Astrocyte of the cerebellum (primary cell): ENCODE results near the gene S100A10.

Source experiments
- DNase-seq: peaks from one replicate; pipeline ENCODE4 v3.0.0-alpha.2; 2011; ENCODE audit warnings: low read depth
- H3K4me3 ChIP-seq: 2 replicates; pipeline ENCODE4 v1.5.1; 2011; ENCODE audit warnings: mild to moderate bottlenecking, low read depth, low read length, moderate library complexity
- in situ Hi-C: cut with HindIII; loops from 2 replicates; pipeline ENCODE4 v1.10.0; 2017; ENCODE audit warnings: low sequenced_read_pairs
- TF ChIP-seq, protein P1 (sequence below): IDR thresholded peaks from 2 replicates; pipeline ENCODE4 v1.5.1; 2012; ENCODE audit warnings: low read length, low read depth, moderate library complexity, mild to moderate bottlenecking; ENCODE audit errors: missing control alignments

Gene S100A10

DNA sequence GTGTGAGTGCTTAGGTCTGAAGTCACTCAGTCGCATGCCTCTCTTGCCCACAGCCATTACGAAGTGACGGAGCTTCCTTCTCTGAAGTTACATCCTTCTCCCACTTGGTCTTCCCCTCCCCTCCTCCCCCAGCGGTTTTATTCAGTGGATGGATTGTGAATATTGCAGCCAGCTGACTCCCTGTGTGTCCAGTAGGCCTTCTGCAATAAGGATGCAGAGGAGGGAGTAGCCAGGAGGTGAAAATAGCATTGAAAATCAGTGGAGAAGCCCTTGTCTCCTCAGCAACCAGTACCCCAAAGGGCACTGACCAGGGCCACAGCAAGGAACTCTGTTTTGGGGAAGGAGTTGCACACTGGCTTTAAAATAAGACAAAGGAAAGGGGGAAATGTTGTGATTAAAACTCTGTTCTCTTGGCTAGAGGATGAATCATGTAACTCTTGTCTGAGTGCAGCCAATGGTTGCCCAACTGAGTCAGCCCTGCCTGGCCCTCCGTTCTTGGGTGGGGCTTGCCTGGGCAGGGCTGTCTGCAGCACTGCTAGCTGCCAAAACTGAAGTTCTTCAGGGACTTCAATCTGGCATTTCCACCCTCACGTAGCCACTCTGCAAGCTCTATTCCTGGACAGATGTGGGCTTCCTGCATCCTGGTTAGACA lies 4.3 kb downstream of the S100A10 start:
- in situ Hi-C loops = no loop called here
- H3K4me3 ChIP-seq = no peak overlapping the region

DNA sequence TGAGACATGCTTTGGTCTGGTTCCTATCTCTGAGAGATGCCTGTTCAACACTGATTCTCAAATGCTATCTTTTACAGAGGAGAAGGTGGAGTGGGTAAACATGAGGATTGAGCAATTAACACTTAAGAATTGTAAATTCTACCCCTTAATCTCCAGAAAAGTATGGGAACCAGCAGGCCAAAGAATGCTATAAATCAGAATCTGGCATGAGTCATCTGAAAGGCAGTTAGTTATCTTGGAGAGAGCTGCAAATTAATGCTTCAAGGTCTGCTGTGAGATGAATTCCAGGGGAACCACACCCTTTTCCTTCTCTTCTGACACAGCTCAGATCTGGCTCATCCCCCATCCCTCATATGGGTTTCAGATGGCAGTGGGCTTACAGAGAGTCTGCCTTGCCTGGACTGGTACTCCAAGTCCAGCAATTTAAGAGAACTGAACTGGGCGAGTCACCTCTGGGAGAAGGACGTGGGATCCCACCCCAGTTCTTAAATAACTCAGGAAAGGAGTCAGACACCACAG lies 5.2 kb downstream of the S100A10 start:
- TF ChIP-seq, protein P1, sequence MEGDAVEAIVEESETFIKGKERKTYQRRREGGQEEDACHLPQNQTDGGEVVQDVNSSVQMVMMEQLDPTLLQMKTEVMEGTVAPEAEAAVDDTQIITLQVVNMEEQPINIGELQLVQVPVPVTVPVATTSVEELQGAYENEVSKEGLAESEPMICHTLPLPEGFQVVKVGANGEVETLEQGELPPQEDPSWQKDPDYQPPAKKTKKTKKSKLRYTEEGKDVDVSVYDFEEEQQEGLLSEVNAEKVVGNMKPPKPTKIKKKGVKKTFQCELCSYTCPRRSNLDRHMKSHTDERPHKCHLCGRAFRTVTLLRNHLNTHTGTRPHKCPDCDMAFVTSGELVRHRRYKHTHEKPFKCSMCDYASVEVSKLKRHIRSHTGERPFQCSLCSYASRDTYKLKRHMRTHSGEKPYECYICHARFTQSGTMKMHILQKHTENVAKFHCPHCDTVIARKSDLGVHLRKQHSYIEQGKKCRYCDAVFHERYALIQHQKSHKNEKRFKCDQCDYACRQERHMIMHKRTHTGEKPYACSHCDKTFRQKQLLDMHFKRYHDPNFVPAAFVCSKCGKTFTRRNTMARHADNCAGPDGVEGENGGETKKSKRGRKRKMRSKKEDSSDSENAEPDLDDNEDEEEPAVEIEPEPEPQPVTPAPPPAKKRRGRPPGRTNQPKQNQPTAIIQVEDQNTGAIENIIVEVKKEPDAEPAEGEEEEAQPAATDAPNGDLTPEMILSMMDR = no peak
- DNase-seq = no peak
- in situ Hi-C loops = no loop called here
- H3K4me3 ChIP-seq = no peak overlapping the region

More for the DNA sequence above, 4.3 kb downstream of the S100A10 start:
- TF ChIP-seq, protein P1 = no peak
- no peak for DNase-seq

DNA sequence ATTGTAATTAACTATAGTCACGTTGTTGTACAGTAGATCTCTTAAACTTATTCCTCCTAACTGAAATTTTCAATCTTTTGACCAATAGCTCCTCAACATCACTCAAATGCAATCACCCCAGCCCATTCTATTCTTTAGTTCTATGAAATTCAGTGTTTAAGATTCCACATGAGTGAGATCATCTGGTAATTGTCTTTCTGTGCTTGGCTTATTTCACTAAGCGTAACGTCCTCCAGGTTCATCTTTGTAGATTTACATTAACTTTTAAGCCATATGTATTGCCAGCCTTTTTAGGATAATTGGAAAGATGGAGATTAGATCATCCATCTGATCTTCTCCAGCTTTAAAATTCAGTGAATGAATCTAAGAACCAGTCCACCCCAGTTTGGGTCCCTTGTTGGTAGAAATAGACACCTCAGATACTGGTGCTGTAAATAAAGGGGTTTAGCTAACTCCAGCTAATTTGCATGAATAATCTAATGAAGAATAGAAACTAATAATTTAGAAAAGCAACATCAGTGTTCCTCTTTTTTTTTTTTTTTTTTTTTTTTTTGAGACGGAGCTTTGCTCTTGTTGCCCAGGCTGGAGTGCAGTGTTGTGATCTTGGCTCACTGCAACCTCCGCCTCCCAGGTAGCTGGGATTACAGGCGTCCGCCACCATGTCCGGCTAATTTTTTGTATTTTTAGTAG lies 7.0 kb downstream of the S100A10 start:
- no peak for DNase-seq
- in situ Hi-C loops = no loop called here
- H3K4me3 ChIP-seq = no peak overlapping the region
- TF ChIP-seq, protein P1 = no peak

DNA sequence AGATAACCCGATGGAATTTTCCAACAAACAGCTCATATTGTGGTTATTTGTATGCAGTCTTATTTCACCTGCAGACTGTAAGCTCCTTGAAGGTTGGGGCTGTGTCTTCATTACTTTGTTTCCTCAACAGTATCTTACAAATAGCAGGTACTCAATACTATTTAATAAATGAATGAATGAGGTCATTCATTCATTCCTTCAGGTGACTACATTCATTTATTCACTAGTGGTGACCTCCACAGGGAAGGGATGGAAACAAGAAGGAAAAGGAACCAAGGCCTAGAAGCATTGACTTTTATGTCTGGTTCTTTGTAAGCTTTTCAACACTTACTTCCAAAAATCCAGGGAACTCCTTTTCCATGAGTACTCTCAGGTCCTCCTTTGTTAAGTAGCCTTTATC lies 7.9 kb downstream of the S100A10 start:
- in situ Hi-C loops = no loop called here
- no peak for DNase-seq
- TF ChIP-seq, protein P1 = no peak
- no peak overlapping the region for H3K4me3 ChIP-seq

DNA sequence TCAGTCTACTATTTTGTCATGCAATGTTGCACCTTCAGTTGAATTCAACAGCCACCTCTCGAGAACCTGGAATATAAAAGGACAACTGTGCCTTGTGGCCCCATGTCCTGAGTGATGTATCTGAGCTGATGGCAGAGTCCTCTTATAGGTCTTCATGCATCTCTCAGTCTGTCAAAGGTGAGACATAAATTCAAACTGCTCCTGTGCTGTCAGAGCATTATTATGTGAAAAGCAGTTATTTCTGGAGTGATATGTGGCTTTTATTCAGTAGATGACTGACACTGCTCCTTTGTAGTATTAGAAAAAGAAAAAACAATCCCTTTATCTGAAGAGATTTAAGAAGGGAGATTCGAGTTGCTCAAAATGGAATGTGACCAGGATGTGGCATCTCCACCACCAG lies 8.4 kb downstream of the S100A10 start:
- TF ChIP-seq, protein P1 = no peak
- in situ Hi-C loops = no loop called here
- H3K4me3 ChIP-seq = no peak overlapping the region
- no peak for DNase-seq

DNA sequence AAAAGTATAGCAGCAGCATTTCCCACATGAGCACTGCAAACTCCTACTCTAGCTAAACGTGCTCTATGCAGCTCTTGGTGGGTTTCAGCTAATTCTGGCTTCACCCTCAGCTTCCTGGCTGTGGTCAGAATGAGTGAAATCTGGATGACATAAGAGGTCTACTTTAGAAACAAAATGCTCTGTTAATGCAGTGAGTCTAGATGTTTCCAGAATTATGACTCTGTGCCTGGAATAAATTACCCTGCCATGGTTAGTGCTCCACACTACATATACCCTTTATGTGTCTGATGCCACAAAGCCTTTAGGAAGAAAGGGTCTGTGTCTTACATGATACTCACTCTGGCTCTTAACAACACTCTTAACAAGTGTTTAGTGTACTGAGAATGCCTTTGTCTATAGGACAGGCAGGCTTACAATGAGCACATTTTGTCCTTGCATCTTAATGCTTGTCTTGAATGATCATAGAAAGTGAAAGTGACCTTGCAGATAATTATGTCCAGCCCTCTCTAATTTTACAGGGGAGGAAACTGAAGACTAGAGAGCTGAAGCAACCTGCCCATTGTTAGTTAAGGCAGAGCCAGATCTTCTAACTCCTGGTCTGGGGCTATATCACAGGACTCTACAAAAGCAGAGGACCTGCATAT lies 9.2 kb downstream of the S100A10 start:
- TF ChIP-seq, protein P1 = no peak
- in situ Hi-C loops = no loop called here
- no peak overlapping the region for H3K4me3 ChIP-seq
- no peak for DNase-seq
